Transverse colon (tissue), 3 donors: ENCODE data around the gene ROPN1L.

Experiments
- POLR2A ChIP-seq: fragments of 450-650 bp; IDR thresholded peaks from one replicate; pipeline ENCODE4 v1.6.1; 2016; ENCODE audit warnings: antibody characterized with exemption, mild to moderate bottlenecking, moderate library complexity
- TF ChIP-seq, protein P1 (sequence below), 5 experiments: fragments of 200-600 bp in 3 of 5; fragments of 450-650 bp in 2 of 5; sonication (generic) in 3 of 5; IDR thresholded peaks; 1 replicate in 2 of 5; 2 replicates in 3 of 5; pipeline ENCODE4 v1.5.1; 2016 to 2017; ENCODE audit warnings: antibody characterized with exemption in 5 of 5, inconsistent platforms in 3 of 5, mild to moderate bottlenecking in 2 of 5, moderate library complexity in 1 of 5

- TF ChIP-seq, protein P1, sequence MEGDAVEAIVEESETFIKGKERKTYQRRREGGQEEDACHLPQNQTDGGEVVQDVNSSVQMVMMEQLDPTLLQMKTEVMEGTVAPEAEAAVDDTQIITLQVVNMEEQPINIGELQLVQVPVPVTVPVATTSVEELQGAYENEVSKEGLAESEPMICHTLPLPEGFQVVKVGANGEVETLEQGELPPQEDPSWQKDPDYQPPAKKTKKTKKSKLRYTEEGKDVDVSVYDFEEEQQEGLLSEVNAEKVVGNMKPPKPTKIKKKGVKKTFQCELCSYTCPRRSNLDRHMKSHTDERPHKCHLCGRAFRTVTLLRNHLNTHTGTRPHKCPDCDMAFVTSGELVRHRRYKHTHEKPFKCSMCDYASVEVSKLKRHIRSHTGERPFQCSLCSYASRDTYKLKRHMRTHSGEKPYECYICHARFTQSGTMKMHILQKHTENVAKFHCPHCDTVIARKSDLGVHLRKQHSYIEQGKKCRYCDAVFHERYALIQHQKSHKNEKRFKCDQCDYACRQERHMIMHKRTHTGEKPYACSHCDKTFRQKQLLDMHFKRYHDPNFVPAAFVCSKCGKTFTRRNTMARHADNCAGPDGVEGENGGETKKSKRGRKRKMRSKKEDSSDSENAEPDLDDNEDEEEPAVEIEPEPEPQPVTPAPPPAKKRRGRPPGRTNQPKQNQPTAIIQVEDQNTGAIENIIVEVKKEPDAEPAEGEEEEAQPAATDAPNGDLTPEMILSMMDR (IDR thresholded peaks at IDR 0.05) = no peak
- no peak for TF ChIP-seq POLR2A
Measured at GRCh38 chr5:10431415-10431814, 10.3 kb upstream of the ROPN1L start.
